T1000 (cell line): ENCODE measurements around the gene SPATA6L.

Experiments
- DNase-seq: peaks from one replicate; lab custom pipeline; 2025; ENCODE audit warnings: mixed read lengths; lab: John Stamatoyannopoulos, UW

Gene SPATA6L

DNA sequence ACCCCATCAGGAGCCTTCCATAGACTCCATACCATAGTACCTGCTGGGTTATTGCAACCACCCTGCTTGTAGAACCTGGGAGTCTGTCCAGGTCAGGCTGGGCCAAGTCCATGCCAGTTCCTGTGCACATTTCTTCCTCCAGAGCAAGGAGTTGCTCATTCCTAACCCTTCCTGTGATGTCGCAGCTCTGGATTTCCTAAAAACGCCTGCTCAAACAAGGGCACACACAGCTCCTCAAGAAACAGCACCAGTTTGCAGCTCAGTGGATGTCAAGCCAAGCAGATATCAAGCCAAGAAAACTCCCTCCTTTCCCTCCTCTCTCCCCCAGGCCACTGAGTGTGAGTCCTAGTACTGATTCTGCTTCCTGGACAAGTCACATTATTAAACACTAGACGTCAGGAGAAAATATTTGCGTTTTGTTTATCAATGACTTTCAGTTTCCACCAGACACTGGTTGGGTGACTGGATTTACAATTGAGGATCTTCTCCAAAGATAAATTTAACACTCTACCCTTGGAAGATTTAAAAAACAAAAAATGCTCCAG is 116.5 kb downstream of the SPATA6L start:
- DNase-seq: no peak

GRCh38 chr9:4548811-4549725 is 117.2 kb downstream of the SPATA6L start:
- no peak for DNase-seq
